Breast epithelium (tissue), 4 donors: ENCODE measurements around the gene CYYR1. TPM values are rescaled to one million over a fixed set of nuclear protein-coding genes. Genes with fewer than 3 reads are reported as not detected.

Experiments used
- DNase-seq, 2 donors: peaks; one replicate each; pipeline ENCODE4 v3.0.0-alpha.2; 2019; ENCODE audit warnings: low spot score in 2 of 2
- H3K27ac ChIP-seq, 2 donors: fragments of 200-600 bp; sonication (generic) in 1 of 2; one replicate each; pipeline ENCODE4 v1.5.1; 2016 to 2019; ENCODE audit warnings: mild to moderate bottlenecking in 1 of 2
- H3K27me3 ChIP-seq, 2 donors: fragments of 200-600 bp; sonication (generic) in 1 of 2; one replicate each; pipeline versions ENCODE4 v1.5.1 to v1.6.0; 2017 to 2019; ENCODE audit warnings: control low read depth in 1 of 2, mild to moderate bottlenecking in 1 of 2
- H3K36me3 ChIP-seq: fragments of 200-600 bp; one replicate; pipeline ENCODE4 v1.5.1; 2019
- H3K4me1 ChIP-seq, 2 donors: fragments of 200-600 bp; sonication (generic); one replicate each; pipeline ENCODE4 v1.5.1; 2016 to 2019; ENCODE audit warnings: control low read depth in 1 of 2
- H3K4me3 ChIP-seq, 3 donors: fragments of 200-600 bp; sonication (generic); 1 replicate in 2 of 3; 2 replicates in 1 of 3; pipeline ENCODE4 v1.5.1; 2016 to 2019; ENCODE audit warnings: mild to moderate bottlenecking in 3 of 3, moderate library complexity in 2 of 3
- H3K9me3 ChIP-seq, 2 donors: fragments of 200-600 bp; sonication (generic) in 1 of 2; one replicate each; pipeline ENCODE4 v1.5.1; 2016 to 2019; ENCODE audit warnings: control low read depth in 1 of 2
- CTCF ChIP-seq, 3 donors: fragments of 450-650 bp; IDR thresholded peaks; one replicate each; pipeline ENCODE4 v1.5.1; 2016 to 2017; ENCODE audit warnings: antibody characterized with exemption in 3 of 3, mild to moderate bottlenecking in 3 of 3, moderate library complexity in 3 of 3
- POLR2AphosphoS5 ChIP-seq, 3 donors: sonication (generic); formaldehyde crosslinking; IDR thresholded peaks; one replicate each; pipeline ENCODE4 v1.6.1; 2017; ENCODE audit warnings: antibody characterized with exemption in 3 of 3
- intact Hi-C: fragments of 100-400 bp; cut with DNase I; formaldehyde crosslinking; loops from one replicate; pipeline ENCODE4 v1.15.1; 2023; ENCODE audit warnings: low total_unique reads
- total RNA-seq, 3 donors: library from RNA; depleted of rRNA; stranded (reverse); fragments of >200 nt; gene quantifications; one replicate each; pipeline ENCODE4 v1.1.0, GENCODE V29; 2016

The CYYR1 gene
- total RNA-seq, 3 donors from 2014 or later = 10.6 to 15.1 (median 14.3) TPM

- TF ChIP-seq CTCF (IDR thresholded peaks at IDR 0.05) = no peak
- H3K27ac ChIP-seq = no peak overlapping the region
- DNase-seq = no peak
- H3K9me3 ChIP-seq = no peaks in the 10 kb centered on the region
- no peaks in the 10 kb centered on the region for H3K36me3 ChIP-seq
- H3K27me3 ChIP-seq = no peaks in the 10 kb centered on the region
- no peak overlapping the region for H3K4me3 ChIP-seq
- intact Hi-C loops = no loop called here
- H3K4me1 ChIP-seq = no peaks in the 10 kb centered on the region
Observed at GRCh38 chr21:26422138-26422537, 150.9 kb downstream of the CYYR1 start.

GRCh38 chr21:26421724-26422123 is 151.4 kb downstream of the CYYR1 start:
- no peak overlapping the region for H3K27ac ChIP-seq
- TF ChIP-seq POLR2AphosphoS5 (IDR thresholded peaks at IDR 0.05) = no peak
- intact Hi-C loops = no loop called here
- H3K4me1 ChIP-seq = no peaks in the 10 kb centered on the region
- no peak overlapping the region for H3K4me3 ChIP-seq
- no peaks in the 10 kb centered on the region for H3K27me3 ChIP-seq
- H3K36me3 ChIP-seq = no peaks in the 10 kb centered on the region
- DNase-seq = no peak
- H3K9me3 ChIP-seq = no peaks in the 10 kb centered on the region
